Hematopoietic multipotent progenitor cell treated with erythropoietin and hydrocortisone succinate and interleukin-3 and kit ligand, for 17 days (in vitro differentiated cells): Measurements from ENCODE around the gene JADE2.

ENCODE experiments used
- DNase-seq: peaks from one replicate; pipeline ENCODE4 v3.0.0-alpha.2; 2015; ENCODE audit warnings: low spot score

The JADE2 gene

GRCh38 chr5:134570365-134570758 is 44.9 kb downstream of the JADE2 start:
- no peak for DNase-seq

- no peak for DNase-seq
Observed at GRCh38 chr5:134570886-134571285, 45.4 kb downstream of the JADE2 start.

GRCh38 chr5:134571693-134572405 is 46.4 kb downstream of the JADE2 start:
- no peak for DNase-seq

GRCh38 chr5:134572811-134573210 is 47.3 kb downstream of the JADE2 start:
- DNase-seq = no peak

- no peak for DNase-seq
Observed at GRCh38 chr5:134574521-134574920, 49.1 kb downstream of the JADE2 start.

GRCh38 chr5:134575316-134575715 is 49.8 kb downstream of the JADE2 start:
- DNase-seq = no peak

GRCh38 chr5:134576386-134577021 is 51.0 kb downstream of the JADE2 start:
- no peak for DNase-seq

- DNase-seq = no peak
Observed at GRCh38 chr5:134577022-134577795, 51.7 kb downstream of the JADE2 start.

- DNase-seq = peak; percentile 75
Observed at GRCh38 chr5:134577796-134578577, 52.5 kb downstream of the JADE2 start.

GRCh38 chr5:134578578-134579283 is 53.3 kb downstream of the JADE2 start:
- DNase-seq = no peak

GRCh38 chr5:134579284-134579771 is 53.9 kb downstream of the JADE2 start:
- no peak for DNase-seq

GRCh38 chr5:134580001-134580460 is 54.6 kb downstream of the JADE2 start:
- no peak for DNase-seq

GRCh38 chr5:134581241-134581981 is 55.9 kb downstream of the JADE2 start:
- DNase-seq = no peak

GRCh38 chr5:134582281-134582680 is 56.8 kb downstream of the JADE2 start:
- DNase-seq = no peak

- no peak for DNase-seq
Observed at GRCh38 chr5:134582941-134583340, 57.5 kb downstream of the JADE2 start.

- no peak for DNase-seq
Observed at GRCh38 chr5:134583766-134584165, 58.3 kb downstream of the JADE2 start.

GRCh38 chr5:134584662-134585061 is 59.2 kb downstream of the JADE2 start:
- DNase-seq = no peak

GRCh38 chr5:134585966-134586365 is 60.5 kb downstream of the JADE2 start:
- DNase-seq = no peak

GRCh38 chr5:134586866-134587524 is 61.5 kb downstream of the JADE2 start:
- peak; percentile 57 for DNase-seq
